ENCODE data around the gene CBFA2T3. TPM values are rescaled to one million over a fixed set of nuclear protein-coding genes. Genes with fewer than 3 reads are reported as not detected.

The CBFA2T3 gene
- total and polyA plus RNA-seq, 2 of the 8 experiments (the other 6 are each of a cell fraction or from before 2014, with no cell fraction given): 0.51 to 1.3 TPM

DNA sequence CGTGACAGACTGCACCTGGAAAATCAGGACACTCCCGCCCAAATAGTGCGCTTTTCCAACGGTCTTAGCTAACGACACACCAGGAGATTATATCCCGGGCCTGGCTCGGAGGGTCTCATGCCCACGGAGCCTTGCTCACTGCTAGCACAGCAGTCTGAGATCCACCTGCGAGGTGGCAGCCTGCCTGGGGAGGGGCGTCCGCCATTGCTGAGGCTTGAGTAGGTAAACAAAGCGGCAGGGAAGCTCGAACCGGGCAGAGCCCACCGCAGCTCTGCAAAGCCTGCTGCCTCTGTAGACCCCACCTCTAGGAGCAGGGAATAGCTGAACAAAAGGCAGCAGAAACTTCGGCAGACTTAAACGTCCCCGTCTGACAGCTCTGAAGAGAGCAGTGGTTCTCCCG is 125.4 kb downstream of the CBFA2T3 start:
- Histone ChIP-seq H2BK20ac (ENCODE audit: low read length) (no peak overlapping the region), H3K23me2 (ENCODE audit: low read depth, low read length) (peaks cover 2% of the 10 kb centered on the region), H2BK15ac (ENCODE audit: low read length) (no peak overlapping the region), H3K14ac (ENCODE audit: insufficient read length) (no peak overlapping the region), H3K4me1 (replicated peaks in 1 of 4; ENCODE audit: control insufficient read depth in 3 of 4, insufficient read depth in 4 of 4, low read length in 3 of 4) (peaks cover 0 to 5% (median 3%) of the 10 kb centered on the region in 4 experiments; a peak in 5 of 7 replicates), H4K20me1 (replicated peaks in 1 of 2; ENCODE audit: control insufficient read depth in 1 of 2, insufficient read depth in 2 of 2, low read length in 2 of 2) (peaks cover 0 to 12% of the 10 kb centered on the region in 2 experiments), H3K79me2 (ENCODE audit: control insufficient read depth in 1 of 2, insufficient read depth in 2 of 2, low read length in 2 of 2) (no peaks in the 10 kb centered on the region), H3K27ac (ENCODE audit: low read depth, low read length) (no peak overlapping the region), H4K5ac (ENCODE audit: insufficient read length, low read depth, low read length) (no peak overlapping the region), H4K8ac (ENCODE audit: extremely low read depth, insufficient read depth, low read length) (no peak overlapping the region), H3K36me3 (ENCODE audit: control insufficient read depth in 2 of 4, insufficient read depth in 4 of 4, low read length in 3 of 4) (peaks cover 0 to 2% (median 0%) of the 10 kb centered on the region in 4 experiments; a peak in 1 of 8 replicates), H3K9me3 (ENCODE audit: insufficient read depth in 2 of 2, low read depth in 1 of 2, low read length in 1 of 2) (peaks cover 0 to 5% of the 10 kb centered on the region in 2 experiments; a peak in 1 of 4 replicates), H3K79me1 (ENCODE audit: low read depth, low read length) (no peaks in the 10 kb centered on the region; the same call in 1 of the 2 replicates), H3K4me2 (ENCODE audit: insufficient read depth in 1 of 2, low read depth in 2 of 2, low read length in 2 of 2) (no peak overlapping the region), H2BK5ac (ENCODE audit: low read depth, low read length) (no peak overlapping the region), H3K9ac (replicated peaks in 1 of 4; ENCODE audit: extremely low read depth in 1 of 4, low read depth in 3 of 4, low read length in 3 of 4) (no peak overlapping the region), H3K18ac (ENCODE audit: extremely low read depth, low read length) (no peak overlapping the region), H3K27me3 (replicated peaks in 1 of 4; ENCODE audit: control insufficient read depth in 3 of 4, extremely low read depth in 1 of 4, insufficient read depth in 3 of 4, low read length in 3 of 4) (no peaks in the 10 kb centered on the region), H4K91ac (replicated peaks; ENCODE audit: insufficient read length, low read length) (no peak overlapping the region), H3K23ac (ENCODE audit: insufficient read length) (no peak overlapping the region), H3K4me3 (ENCODE audit: extremely low read depth in 1 of 4, insufficient read depth in 2 of 4, low read depth in 3 of 4, low read length in 4 of 4) (no peak overlapping the region), H2BK120ac (replicated peaks; ENCODE audit: low read depth, low read length) (no peak overlapping the region), H3K4ac (replicated peaks; ENCODE audit: insufficient read length, low read depth, low read length) (no peak overlapping the region), H2AK5ac (ENCODE audit: low read depth, low read length) (no peak overlapping the region), H3K56ac (replicated peaks; ENCODE audit: insufficient read length, low read depth, low read length) (no peak overlapping the region), H2AFZ (ENCODE audit: low read length) (no peak overlapping the region), H2BK12ac (ENCODE audit: low read depth, low read length) (no peak overlapping the region)
- CTCF ChIA-PET (ENCODE audit: partially characterized antibody): interaction anchor here (0.9 to 1.7 kb wide), 3 partner anchors 10 to 322 kb away, joined by 3 to 6 read pairs (median 3); no protein-coding TSS in a partner anchor
- POLR2A ChIA-PET (ENCODE audit: partially characterized antibody): interaction anchor here (0.6 kb wide), 1 partner anchor 43 kb away, joined by 3 read pairs; no protein-coding TSS in a partner anchor
- DNase-seq (ENCODE audit: low read depth in 1 of 2, low spot score in 2 of 2): no peak
- no peak for TF ChIP-seq SP2 (IDR thresholded peaks at IDR 0.05; ENCODE audit: low read length)
- TF ChIP-seq ASH2L (IDR thresholded peaks at IDR 0.05; ENCODE audit: low read length): no peak
- no peak for TF ChIP-seq CBX5 (IDR thresholded peaks at IDR 0.05; ENCODE audit: low read depth, low read length)
- TF ChIP-seq JUND (IDR thresholded peaks at IDR 0.05; ENCODE audit: low read length): no peak
- TF ChIP-seq SIRT6 (IDR thresholded peaks at IDR 0.05; ENCODE audit: low read length): no peak
- WGBS, 2 experiments (ENCODE audit: extremely low coverage in 1 of 2, insufficient coverage in 1 of 2, insufficient read length in 1 of 2, insufficient replicate concordance in 2 of 2, low coverage in 1 of 2, low lambda C conversion rate in 2 of 2, missing lambda C conversion rate in 1 of 2): 93% methylated on average over 19 of the region's 19 CpGs; no CpG with 5 or more reads in 1 of the 2 experiments
- no peak for FAIRE-seq
